Lung (tissue), 12 donors: Measurements from ENCODE around the gene RPS2. TPM values are rescaled to one million over a fixed set of nuclear protein-coding genes. Genes with fewer than 3 reads are reported as not detected.

Experiments used
- ATAC-seq: fragments of 200-7000 bp; cut with Tn5 transposase; one replicate; pipeline ENCODE4 v1.9.1; 2020; ENCODE audit warnings: moderate number of reproducible peaks; ENCODE audit not compliant: insufficient read depth, low FRiP score
- DNase-seq, 3 donors: peaks; one replicate each; pipeline ENCODE4 v3.0.0-alpha.2; 2013 to 2017
- H3K27ac ChIP-seq, 2 donors: one replicate each; pipeline ENCODE4 v1.5.1; 2013; ENCODE audit warnings: mild to moderate bottlenecking in 2 of 2, moderate library complexity in 2 of 2, control low read depth in 1 of 2, inconsistent platforms in 1 of 2, low read depth in 1 of 2, low read length in 1 of 2
- H3K27me3 ChIP-seq, 3 donors: one replicate each; pipeline ENCODE4 v1.5.1; 2013; ENCODE audit warnings: low read length in 2 of 3; ENCODE audit not compliant: control insufficient read depth in 3 of 3, insufficient read depth in 3 of 3
- H3K36me3 ChIP-seq, 4 donors: one replicate each; pipeline ENCODE4 v1.5.1; 2013; ENCODE audit warnings: low read length in 4 of 4, mild to moderate bottlenecking in 1 of 4, moderate library complexity in 1 of 4; ENCODE audit not compliant: control insufficient read depth in 4 of 4, insufficient read depth in 4 of 4
- H3K4me1 ChIP-seq, 5 donors: one replicate each; pipeline ENCODE4 v1.5.1; 2013; ENCODE audit warnings: low read length in 5 of 5, mild to moderate bottlenecking in 2 of 5, moderate library complexity in 1 of 5; ENCODE audit not compliant: control insufficient read depth in 5 of 5, insufficient read depth in 5 of 5
- H3K4me3 ChIP-seq: one replicate; pipeline ENCODE4 v1.5.1; 2013; ENCODE audit warnings: mild to moderate bottlenecking, control low read depth, moderate library complexity
- H3K9ac ChIP-seq, 2 donors: one replicate each; pipeline ENCODE4 v1.5.1; 2013; ENCODE audit warnings: low read length in 2 of 2, control low read depth in 1 of 2; ENCODE audit not compliant: insufficient read depth in 1 of 2
- H3K9me3 ChIP-seq, 4 donors: one replicate each; pipeline ENCODE4 v1.5.1; 2013; ENCODE audit warnings: low read length in 3 of 4, mild to moderate bottlenecking in 1 of 4, moderate library complexity in 1 of 4; ENCODE audit not compliant: control insufficient read depth in 4 of 4, insufficient read depth in 3 of 4
- WGBS, 2 donors: extraction: QIAGEN DNeasy Blood & Tissue Kit; methylation state at CpG; one replicate each; pipeline ENCODE4 v1.1.7; 2013; 5-methylcytosine and 5-hydroxymethylcytosine counted together
- polyA plus RNA-seq, 2 donors: library from polyadenylated mRNA; stranded (reverse); fragments of 200-250 nt; gene quantifications; one replicate each; pipeline ENCODE4 v1.2.1, GENCODE V29; 2013
- total RNA-seq, 2 donors: library from RNA; depleted of rRNA in 1 of 2; stranded (reverse); fragments of >200 nt in 1 of 2; gene quantifications; one replicate each; pipeline ENCODE4 v1.2.1, GENCODE V29; 2014 to 2021
- TF ChIP-seq, protein P1 (sequence below): IDR thresholded peaks from 2 replicates; pipeline ENCODE4 v1.5.1; 2012; ENCODE audit warnings: mild to moderate bottlenecking; ENCODE audit errors: control extremely low read depth, extremely low read depth
- donor health status: control.
- donor health status: control.
- donor health status: Bipolar disorder and iron deficiency.
- donor health status: healthy.
- donor health status: DM: yes; HTN: yes; CAD: no.

The RPS2 gene
- total and polyA plus RNA-seq, 4 donors, result 1,331 to 5,214 (median 2,779) TPM

DNA sequence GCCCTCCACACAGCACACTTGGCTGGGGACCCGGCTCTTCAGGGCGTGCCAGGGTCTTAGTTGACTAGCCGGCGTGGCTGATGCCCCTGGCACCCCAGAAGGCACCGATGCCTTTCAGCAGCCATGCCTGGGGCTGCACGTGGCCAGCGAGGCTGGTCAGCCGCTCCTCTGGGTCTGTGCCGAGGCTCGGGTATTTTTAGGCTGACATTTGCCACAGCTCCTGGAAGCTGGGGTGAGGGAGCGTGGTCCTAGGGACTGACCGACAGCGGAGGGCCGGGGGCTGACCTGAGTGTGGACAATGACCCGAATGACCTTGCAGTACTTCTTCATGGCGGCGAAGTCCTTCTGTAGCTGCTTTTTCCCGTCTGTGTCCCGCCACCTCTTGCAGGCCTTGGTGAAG lies 14.1 kb downstream of the RPS2 start:
- WGBS, 2 donors, result 86 to 90% methylated on average over 19 of the region's 19 CpGs
- H3K27me3 ChIP-seq, result no peaks in the 10 kb centered on the region
- no peak for ATAC-seq
- no peaks in the 10 kb centered on the region for H3K4me1 ChIP-seq
- no peaks in the 10 kb centered on the region for H3K9me3 ChIP-seq
- TF ChIP-seq, protein P1, sequence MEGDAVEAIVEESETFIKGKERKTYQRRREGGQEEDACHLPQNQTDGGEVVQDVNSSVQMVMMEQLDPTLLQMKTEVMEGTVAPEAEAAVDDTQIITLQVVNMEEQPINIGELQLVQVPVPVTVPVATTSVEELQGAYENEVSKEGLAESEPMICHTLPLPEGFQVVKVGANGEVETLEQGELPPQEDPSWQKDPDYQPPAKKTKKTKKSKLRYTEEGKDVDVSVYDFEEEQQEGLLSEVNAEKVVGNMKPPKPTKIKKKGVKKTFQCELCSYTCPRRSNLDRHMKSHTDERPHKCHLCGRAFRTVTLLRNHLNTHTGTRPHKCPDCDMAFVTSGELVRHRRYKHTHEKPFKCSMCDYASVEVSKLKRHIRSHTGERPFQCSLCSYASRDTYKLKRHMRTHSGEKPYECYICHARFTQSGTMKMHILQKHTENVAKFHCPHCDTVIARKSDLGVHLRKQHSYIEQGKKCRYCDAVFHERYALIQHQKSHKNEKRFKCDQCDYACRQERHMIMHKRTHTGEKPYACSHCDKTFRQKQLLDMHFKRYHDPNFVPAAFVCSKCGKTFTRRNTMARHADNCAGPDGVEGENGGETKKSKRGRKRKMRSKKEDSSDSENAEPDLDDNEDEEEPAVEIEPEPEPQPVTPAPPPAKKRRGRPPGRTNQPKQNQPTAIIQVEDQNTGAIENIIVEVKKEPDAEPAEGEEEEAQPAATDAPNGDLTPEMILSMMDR, result no peak
- no peak overlapping the region for H3K4me3 ChIP-seq
- no peak for DNase-seq
- peak overlapping the region in 1 of 2 donors; percentile 74 for H3K27ac ChIP-seq
- no peaks in the 10 kb centered on the region for H3K36me3 ChIP-seq
- no peak overlapping the region for H3K9ac ChIP-seq

DNA sequence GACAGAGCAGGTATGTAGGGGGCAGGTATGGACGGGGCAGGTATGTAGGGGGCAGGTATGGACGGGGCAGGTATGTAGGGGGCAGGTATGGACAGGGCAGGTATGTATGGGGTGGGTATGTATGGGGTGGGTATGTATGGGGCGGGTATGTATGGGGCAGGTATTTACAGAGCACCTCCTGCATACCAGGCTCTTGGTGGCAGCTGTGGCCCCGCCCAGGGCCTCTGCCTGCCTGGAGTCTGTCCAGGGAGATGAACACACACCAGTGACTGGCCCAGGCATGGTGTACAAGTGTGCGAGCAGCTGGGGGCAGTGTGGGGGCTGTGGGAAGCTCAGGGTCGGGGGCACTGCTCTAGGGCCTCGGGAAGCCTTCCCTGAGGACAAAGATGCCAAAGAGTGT lies 14.6 kb downstream of the RPS2 start:
- H3K36me3 ChIP-seq, result no peaks in the 10 kb centered on the region
- no peaks in the 10 kb centered on the region for H3K9me3 ChIP-seq
- 62 to 89% methylated on average over 7 of the region's 7 CpGs for WGBS, 2 donors
- H3K4me1 ChIP-seq, result no peaks in the 10 kb centered on the region
- H3K27me3 ChIP-seq, result no peaks in the 10 kb centered on the region
- ATAC-seq, result no peak
- H3K27ac ChIP-seq, result peak overlapping the region in 1 of 2 donors; percentile 74
- DNase-seq, result no peak
- no peak overlapping the region for H3K4me3 ChIP-seq
- no peak overlapping the region for H3K9ac ChIP-seq
- TF ChIP-seq, protein P1, result no peak

DNA sequence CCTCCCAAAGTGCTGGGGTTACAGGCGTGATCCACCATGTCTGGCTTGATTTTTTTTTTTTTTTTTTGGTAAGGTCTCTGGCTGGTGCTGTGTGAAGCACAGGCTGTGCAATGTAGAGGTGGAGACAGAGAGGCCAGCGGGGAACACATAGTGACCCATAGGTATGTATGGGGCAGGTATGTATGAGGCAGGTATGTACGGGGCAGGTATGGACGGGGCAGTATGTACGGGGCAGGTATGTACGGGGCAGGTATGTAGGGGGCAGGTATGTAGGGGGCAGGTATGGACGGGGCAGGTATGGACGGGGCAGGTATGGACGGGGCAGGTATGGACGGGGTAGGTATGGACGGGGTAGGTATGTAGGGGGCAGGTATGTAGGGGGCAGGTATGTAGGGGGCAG lies 15.1 kb downstream of the RPS2 start:
- H3K36me3 ChIP-seq, result no peaks in the 10 kb centered on the region
- H3K4me1 ChIP-seq, result no peaks in the 10 kb centered on the region
- DNase-seq (no peak), ATAC-seq (no peak)
- 90 to 93% methylated on average over 11 of the region's 11 CpGs for WGBS, 2 donors
- H3K27ac ChIP-seq, result no peak overlapping the region
- H3K4me3 ChIP-seq, result no peak overlapping the region
- H3K9me3 ChIP-seq, result no peaks in the 10 kb centered on the region
- H3K9ac ChIP-seq, result no peak overlapping the region
- H3K27me3 ChIP-seq, result no peaks in the 10 kb centered on the region
- TF ChIP-seq, protein P1, result no peak

DNA sequence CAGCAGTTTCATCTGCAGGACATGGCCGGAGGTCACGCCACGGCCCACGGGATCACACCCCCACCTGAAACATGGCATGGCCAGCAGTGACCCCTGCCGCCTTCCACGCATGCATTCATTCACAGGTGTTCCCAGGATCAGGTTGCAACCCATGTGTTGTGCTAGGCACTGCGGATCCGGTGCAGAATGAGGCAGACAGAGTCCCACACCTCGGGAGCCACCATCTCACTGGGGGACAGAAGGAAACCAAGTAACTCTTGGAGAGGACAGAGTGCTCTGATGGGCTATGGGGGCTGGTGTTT lies 17.3 kb downstream of the RPS2 start:
- WGBS, 2 donors, result 86 to 95% methylated on average over 9 of the region's 9 CpGs
- H3K4me3 ChIP-seq, result no peak overlapping the region
- no peak overlapping the region for H3K27ac ChIP-seq
- no peaks in the 10 kb centered on the region for H3K36me3 ChIP-seq
- no peak for DNase-seq
- no peaks in the 10 kb centered on the region for H3K27me3 ChIP-seq
- ATAC-seq, result no peak
- H3K9me3 ChIP-seq, result no peaks in the 10 kb centered on the region
- no peak overlapping the region for H3K9ac ChIP-seq
- TF ChIP-seq, protein P1, result no peak
- H3K4me1 ChIP-seq, result peaks cover 0 to 4% (median 1%) of the 10 kb centered on the region in 5 donors
